ENCODE results near the gene TMEM176B.

TMEM176B gene

GRCh38 chr7:150846291-150847115 lies 46.3 kb upstream of the TMEM176B start:
- WGBS (ENCODE audit: extremely low coverage, insufficient coverage, low lambda C conversion rate), result no CpG with 5 or more reads among the region's 14 CpGs
- Histone ChIP-seq H3K4me1 (ENCODE audit: control insufficient read depth, low read depth, low read length) (no peaks in the 10 kb centered on the region), H4K5ac (ENCODE audit: low read length) (no peak overlapping the region), H3K79me2 (ENCODE audit: control insufficient read depth, insufficient read depth, low read length) (no peaks in the 10 kb centered on the region), H3K18ac (ENCODE audit: low read length) (no peak overlapping the region), H3K9ac (ENCODE audit: low read length) (no peak overlapping the region), H3K4me3 (ENCODE audit: low read length) (no peak overlapping the region), H3K27me3 (ENCODE audit: insufficient read depth, low read length, poor library complexity) (no peaks in the 10 kb centered on the region), H2BK5ac (ENCODE audit: low read length) (no peak overlapping the region), H3K4ac (ENCODE audit: low read depth, low read length) (no peak overlapping the region), H3K4me2 (ENCODE audit: low read length) (no peak overlapping the region), H3K79me1 (ENCODE audit: low read length) (no peaks in the 10 kb centered on the region), H2BK15ac (replicated peaks; ENCODE audit: low read depth) (no peak overlapping the region), H4K8ac (ENCODE audit: low read depth, low read length) (no peak overlapping the region), H3K27ac (ENCODE audit: low read depth, low read length) (no peak overlapping the region), H2AK5ac (ENCODE audit: low read length) (no peak overlapping the region), H3K56ac (ENCODE audit: low read length) (no peak overlapping the region), H2BK120ac (ENCODE audit: low read depth, low read length) (no peak overlapping the region), H3K36me3 (ENCODE audit: control insufficient read depth, insufficient read depth, low read length) (no peaks in the 10 kb centered on the region), H3K23ac (ENCODE audit: low read length) (no peak overlapping the region)
- no peak for DNase-seq

GRCh38 chr7:150845421-150845861 lies 45.3 kb upstream of the TMEM176B start:
- no peak overlapping the region for H3K4me3 ChIP-seq (ENCODE audit: low read length)
- no peak for DNase-seq

GRCh38 chr7:150842716-150843115 lies 42.6 kb upstream of the TMEM176B start:
- no CpG with 5 or more reads among the region's 4 CpGs for WGBS (ENCODE audit: extremely low coverage, insufficient coverage, low lambda C conversion rate)
- no peaks in the 10 kb centered on the region for H3K4me1 ChIP-seq (ENCODE audit: control insufficient read depth, low read depth, low read length)
- no peak for DNase-seq

More at GRCh38 chr7:150845421-150845861, 45.3 kb upstream of the TMEM176B start:
- Histone ChIP-seq H3K79me1 (ENCODE audit: low read length) (no peaks in the 10 kb centered on the region), H2BK120ac (ENCODE audit: low read depth, low read length) (no peak overlapping the region), H3K79me2 (ENCODE audit: control insufficient read depth, insufficient read depth, low read length) (no peaks in the 10 kb centered on the region), H3K27me3 (ENCODE audit: insufficient read depth, low read length, poor library complexity) (no peaks in the 10 kb centered on the region), H3K36me3 (ENCODE audit: control insufficient read depth, insufficient read depth, low read length) (no peaks in the 10 kb centered on the region), H4K8ac (ENCODE audit: low read depth, low read length) (no peak overlapping the region), H3K23ac (ENCODE audit: low read length) (no peak overlapping the region), H4K5ac (ENCODE audit: low read length) (no peak overlapping the region), H3K4ac (ENCODE audit: low read depth, low read length) (no peak overlapping the region), H3K9ac (ENCODE audit: low read length) (no peak overlapping the region), H2AK5ac (ENCODE audit: low read length) (no peak overlapping the region), H3K4me2 (ENCODE audit: low read length) (no peak overlapping the region), H3K56ac (ENCODE audit: low read length) (no peak overlapping the region), H2BK15ac (replicated peaks; ENCODE audit: low read depth) (no peak overlapping the region), H2BK5ac (ENCODE audit: low read length) (no peak overlapping the region), H3K27ac (ENCODE audit: low read depth, low read length) (no peak overlapping the region), H3K4me1 (ENCODE audit: control insufficient read depth, low read depth, low read length) (no peaks in the 10 kb centered on the region), H3K18ac (ENCODE audit: low read length) (no peak overlapping the region)
- no CpG with 5 or more reads among the region's 4 CpGs for WGBS (ENCODE audit: extremely low coverage, insufficient coverage, low lambda C conversion rate)

GRCh38 chr7:150842018-150842417 lies 41.9 kb upstream of the TMEM176B start:
- Histone ChIP-seq H3K4me3 (ENCODE audit: low read length) (no peak overlapping the region), H2BK120ac (ENCODE audit: low read depth, low read length) (no peak overlapping the region), H3K18ac (ENCODE audit: low read length) (no peak overlapping the region), H2BK5ac (ENCODE audit: low read length) (no peak overlapping the region), H3K79me2 (ENCODE audit: control insufficient read depth, insufficient read depth, low read length) (no peaks in the 10 kb centered on the region), H3K4me2 (ENCODE audit: low read length) (no peak overlapping the region), H3K4me1 (ENCODE audit: control insufficient read depth, low read depth, low read length) (no peaks in the 10 kb centered on the region), H3K27me3 (ENCODE audit: insufficient read depth, low read length, poor library complexity) (no peaks in the 10 kb centered on the region), H4K5ac (ENCODE audit: low read length) (no peak overlapping the region), H3K9ac (ENCODE audit: low read length) (no peak overlapping the region), H3K56ac (ENCODE audit: low read length) (no peak overlapping the region), H4K8ac (ENCODE audit: low read depth, low read length) (no peak overlapping the region), H3K36me3 (ENCODE audit: control insufficient read depth, insufficient read depth, low read length) (no peaks in the 10 kb centered on the region), H3K4ac (ENCODE audit: low read depth, low read length) (no peak overlapping the region), H2AK5ac (ENCODE audit: low read length) (no peak overlapping the region), H3K23ac (ENCODE audit: low read length) (no peak overlapping the region), H3K27ac (ENCODE audit: low read depth, low read length) (no peak overlapping the region), H2BK15ac (replicated peaks; ENCODE audit: low read depth) (no peak overlapping the region), H3K79me1 (ENCODE audit: low read length) (no peaks in the 10 kb centered on the region)
- no peak for DNase-seq
- no CpG with 5 or more reads among the region's 3 CpGs for WGBS (ENCODE audit: extremely low coverage, insufficient coverage, low lambda C conversion rate)

More at GRCh38 chr7:150842716-150843115, 42.6 kb upstream of the TMEM176B start:
- H3K79me1 ChIP-seq (ENCODE audit: low read length), result no peaks in the 10 kb centered on the region
- no peaks in the 10 kb centered on the region for H3K36me3 ChIP-seq (ENCODE audit: control insufficient read depth, insufficient read depth, low read length)
- H3K4ac ChIP-seq (ENCODE audit: low read depth, low read length), result no peak overlapping the region
- H2BK15ac ChIP-seq (replicated peaks; ENCODE audit: low read depth), result no peak overlapping the region
- H3K18ac ChIP-seq (ENCODE audit: low read length), result no peak overlapping the region
- H4K5ac ChIP-seq (ENCODE audit: low read length), result no peak overlapping the region
- H2BK5ac ChIP-seq (ENCODE audit: low read length), result no peak overlapping the region
- no peaks in the 10 kb centered on the region for H3K79me2 ChIP-seq (ENCODE audit: control insufficient read depth, insufficient read depth, low read length)
- no peak overlapping the region for H4K8ac ChIP-seq (ENCODE audit: low read depth, low read length)
- no peak overlapping the region for H2BK120ac ChIP-seq (ENCODE audit: low read depth, low read length)
- no peak overlapping the region for H3K56ac ChIP-seq (ENCODE audit: low read length)
- no peak overlapping the region for H3K9ac ChIP-seq (ENCODE audit: low read length)
- no peak overlapping the region for H3K4me2 ChIP-seq (ENCODE audit: low read length)
- H3K27ac ChIP-seq (ENCODE audit: low read depth, low read length), result no peak overlapping the region
- no peak overlapping the region for H3K23ac ChIP-seq (ENCODE audit: low read length)
- no peak overlapping the region for H2AK5ac ChIP-seq (ENCODE audit: low read length)
- no peak overlapping the region for H3K4me3 ChIP-seq (ENCODE audit: low read length)
- H3K27me3 ChIP-seq (ENCODE audit: insufficient read depth, low read length, poor library complexity), result no peaks in the 10 kb centered on the region

GRCh38 chr7:150838965-150839650 lies 38.9 kb upstream of the TMEM176B start:
- Histone ChIP-seq H2BK15ac (replicated peaks; ENCODE audit: low read depth) (no peak overlapping the region), H4K5ac (ENCODE audit: low read length) (no peak overlapping the region), H2AK5ac (ENCODE audit: low read length) (no peak overlapping the region), H3K4me2 (ENCODE audit: low read length) (no peak overlapping the region), H3K9ac (ENCODE audit: low read length) (no peak overlapping the region), H3K79me1 (ENCODE audit: low read length) (no peaks in the 10 kb centered on the region), H3K18ac (ENCODE audit: low read length) (no peak overlapping the region), H2BK5ac (ENCODE audit: low read length) (no peak overlapping the region), H3K4me3 (ENCODE audit: low read length) (no peak overlapping the region), H3K56ac (ENCODE audit: low read length) (no peak overlapping the region), H3K4ac (ENCODE audit: low read depth, low read length) (no peak overlapping the region), H2BK120ac (ENCODE audit: low read depth, low read length) (no peak overlapping the region), H3K36me3 (ENCODE audit: control insufficient read depth, insufficient read depth, low read length) (no peaks in the 10 kb centered on the region), H3K79me2 (ENCODE audit: control insufficient read depth, insufficient read depth, low read length) (no peaks in the 10 kb centered on the region), H3K23ac (ENCODE audit: low read length) (no peak overlapping the region), H3K27ac (ENCODE audit: low read depth, low read length) (no peak overlapping the region), H4K8ac (ENCODE audit: low read depth, low read length) (no peak overlapping the region), H3K27me3 (ENCODE audit: insufficient read depth, low read length, poor library complexity) (no peaks in the 10 kb centered on the region), H3K4me1 (ENCODE audit: control insufficient read depth, low read depth, low read length) (no peaks in the 10 kb centered on the region)
- DNase-seq, result no peak
- WGBS (ENCODE audit: extremely low coverage, insufficient coverage, low lambda C conversion rate), result no CpG with 5 or more reads among the region's 7 CpGs

Measured in mesendoderm (in vitro differentiated cells).